ENCODE measurements around the gene PHLDB2.
"Not testable (repeated sequence)": the region's sequence is repeated elsewhere in the genome, so short reads cannot be mapped to it uniquely, and the experiment has no call there.

Gene PHLDB2

DNA sequence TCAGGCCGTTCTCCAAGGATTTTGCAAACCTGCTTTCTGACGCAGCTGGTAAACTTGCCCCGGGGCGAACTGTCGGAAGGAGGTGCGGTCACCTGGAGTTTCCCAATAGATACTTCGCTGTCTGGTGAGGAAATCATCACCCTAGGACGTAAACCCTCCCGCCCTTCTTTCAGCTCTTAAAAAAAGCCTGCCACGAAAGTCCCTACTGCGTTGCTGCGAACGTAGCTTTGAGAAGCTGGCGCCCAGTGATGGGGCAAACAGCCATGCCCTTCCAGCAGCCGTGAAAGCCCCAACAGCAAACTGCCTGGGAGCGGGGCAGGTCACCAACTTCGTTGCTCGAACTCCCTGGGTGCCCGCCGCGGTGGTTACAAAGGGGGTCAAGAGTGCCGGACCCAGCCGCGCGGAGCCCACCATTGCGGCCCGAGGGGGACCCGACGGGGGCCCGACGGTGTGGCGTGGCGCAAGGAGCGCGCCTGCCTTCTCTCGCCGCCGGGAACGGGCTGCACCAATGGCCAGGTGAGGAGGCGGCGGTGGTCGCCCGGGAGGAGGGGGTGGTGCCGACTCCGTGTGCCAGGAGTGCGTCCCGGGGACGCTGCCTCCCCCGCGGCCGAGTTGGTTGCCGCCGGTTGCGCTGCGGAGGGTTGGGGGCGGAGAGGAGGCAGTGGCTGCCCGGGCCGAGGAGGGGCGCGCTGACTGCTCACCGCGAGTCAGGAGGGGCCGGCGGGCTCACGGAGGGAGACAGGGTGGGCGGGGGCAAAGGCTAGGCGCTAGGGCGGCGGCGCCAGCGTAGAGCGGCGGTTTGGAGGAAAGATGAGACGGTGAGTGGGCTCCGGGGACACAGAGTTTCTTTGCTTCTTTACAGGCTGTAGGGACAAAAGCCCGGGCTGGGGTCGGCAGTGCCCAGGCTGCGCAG, at the start of gene PHLDB2:
PHLDB2 (plus strand) TSS at position 205 of the 913 bp plus-strand sequence. CDS start 24,813 bp downstream, outside the sequence.
- DNase-seq (ENCODE audit: extremely low read depth in 1 of 2, low read depth in 1 of 2): peak; percentile 40 to 46

DNA sequence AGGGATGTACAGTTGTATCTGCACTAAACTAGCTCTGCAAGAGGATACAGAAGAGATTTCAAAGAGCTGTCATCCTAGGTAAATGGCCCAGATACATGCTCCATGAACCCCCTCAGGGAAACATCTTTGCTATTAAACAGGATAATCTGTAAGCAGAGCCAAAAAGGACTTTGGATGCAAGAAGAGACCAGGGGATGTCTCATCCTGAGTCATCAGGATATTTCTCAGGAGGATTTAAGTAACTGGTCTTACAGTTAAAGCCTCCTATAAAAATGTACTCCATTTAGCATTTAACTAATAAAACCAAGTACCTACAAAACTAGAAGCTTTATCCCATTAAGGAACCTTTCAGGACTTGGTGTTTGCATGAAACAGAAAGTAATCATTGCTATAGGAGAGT, 48.2 kb upstream of the PHLDB2 start:
- no peak for DNase-seq (ENCODE audit: extremely low read depth in 1 of 2, low read depth in 1 of 2)

DNA sequence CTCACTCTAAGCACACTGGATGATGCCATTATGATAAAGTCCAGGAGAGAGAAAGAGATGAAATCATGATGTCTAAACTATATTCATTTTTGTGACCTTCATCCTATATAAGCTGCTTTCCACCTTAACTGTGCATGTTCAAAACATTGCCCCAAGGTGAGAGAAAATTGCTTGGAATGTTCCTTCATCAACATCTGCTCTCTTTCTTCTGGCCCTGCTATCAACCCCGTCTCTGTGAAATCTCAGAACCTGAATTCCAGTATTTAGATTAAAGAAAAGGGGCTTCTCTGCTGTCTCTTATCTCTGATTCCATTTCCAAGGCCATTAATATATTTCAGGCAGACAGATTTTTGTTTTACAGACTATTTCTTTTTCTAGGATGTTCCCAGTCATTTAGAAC, 47.3 kb upstream of the PHLDB2 start:
- no peak for DNase-seq (ENCODE audit: extremely low read depth in 1 of 2, low read depth in 1 of 2)

GRCh38 chr3:111812701-111813100, 46.4 kb upstream of the PHLDB2 start:
- DNase-seq (ENCODE audit: extremely low read depth in 1 of 2, low read depth in 1 of 2): no peak

DNA sequence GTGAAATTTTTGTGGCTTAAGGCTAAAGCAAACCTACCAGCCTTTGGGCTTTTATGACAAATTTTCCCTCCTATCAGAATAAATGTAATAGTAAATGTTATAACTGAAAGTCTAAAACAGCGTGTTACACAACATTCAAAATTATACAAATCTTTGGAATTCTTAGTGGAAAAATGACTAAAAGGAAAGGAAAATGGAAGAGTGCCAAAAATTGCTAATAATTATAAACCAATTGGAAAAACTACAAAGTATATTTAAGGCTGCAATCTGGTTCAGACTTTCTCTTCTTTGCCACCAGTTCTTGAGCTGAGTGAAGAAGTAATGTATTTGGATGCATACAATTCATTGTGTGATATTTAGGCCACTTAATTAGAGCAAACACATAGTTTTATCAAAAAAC, 45.6 kb upstream of the PHLDB2 start:
- no peak for DNase-seq (ENCODE audit: extremely low read depth in 1 of 2, low read depth in 1 of 2)

DNA sequence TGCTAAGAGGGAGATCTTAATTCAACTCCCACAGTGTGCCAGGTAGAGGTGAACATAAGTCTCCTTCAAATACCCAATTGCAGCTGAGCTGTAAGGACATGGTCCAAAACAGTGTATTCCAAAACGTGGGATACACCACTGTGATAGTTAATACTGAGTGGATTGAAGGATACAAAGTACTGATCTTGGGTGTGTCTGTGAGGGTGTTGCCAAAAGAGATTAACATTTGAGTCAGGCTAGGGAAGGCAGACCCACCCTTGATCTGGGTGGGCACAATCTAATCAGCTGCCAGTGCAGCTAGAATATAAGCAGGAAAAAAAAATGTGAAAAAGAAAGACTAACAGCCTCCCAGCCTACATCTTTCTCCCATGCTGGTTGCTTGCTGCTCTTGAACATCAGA, 45.1 kb upstream of the PHLDB2 start:
- no peak for DNase-seq (ENCODE audit: extremely low read depth in 1 of 2, low read depth in 1 of 2)

GRCh38 chr3:111816771-111817170, 42.3 kb upstream of the PHLDB2 start:
- DNase-seq (ENCODE audit: extremely low read depth in 1 of 2, low read depth in 1 of 2): not testable (repeated sequence)

- no peak for DNase-seq (ENCODE audit: extremely low read depth in 1 of 2, low read depth in 1 of 2)
These were observed 39.1 kb upstream of the PHLDB2 start for GRCh38 chr3:111819927-111820326.

- no peak for DNase-seq (ENCODE audit: extremely low read depth in 1 of 2, low read depth in 1 of 2)
These were observed 38.4 kb upstream of the PHLDB2 start for GRCh38 chr3:111820651-111821050.

- no peak for DNase-seq (ENCODE audit: extremely low read depth in 1 of 2, low read depth in 1 of 2)
These were observed 37.2 kb upstream of the PHLDB2 start for GRCh38 chr3:111821891-111822290.

DNA sequence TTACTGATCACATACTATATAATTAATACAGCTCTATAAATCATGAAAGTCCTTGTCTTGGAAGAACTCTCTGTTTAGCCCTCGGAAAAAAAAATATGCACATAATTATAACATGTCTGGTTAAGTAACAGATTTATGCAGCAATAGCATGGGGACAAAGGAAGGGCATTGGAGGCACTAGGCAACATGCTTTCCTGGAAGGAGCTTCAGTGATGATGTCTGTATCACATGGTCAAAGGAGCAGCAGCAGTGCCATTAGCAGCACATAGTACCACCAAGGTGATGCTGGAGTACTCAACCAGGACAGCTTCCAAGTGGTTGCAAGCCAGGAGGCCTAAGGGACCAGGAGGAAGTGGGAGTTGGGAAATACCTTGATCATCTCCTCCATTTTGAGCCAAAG, 36.3 kb upstream of the PHLDB2 start:
- DNase-seq (ENCODE audit: extremely low read depth in 1 of 2, low read depth in 1 of 2): no peak

GRCh38 chr3:111823341-111823855, 35.7 kb upstream of the PHLDB2 start:
- DNase-seq (ENCODE audit: extremely low read depth in 1 of 2, low read depth in 1 of 2): no peak

- no peak for DNase-seq (ENCODE audit: extremely low read depth in 1 of 2, low read depth in 1 of 2)
These were observed 34.7 kb upstream of the PHLDB2 start for GRCh38 chr3:111824351-111824750.

- DNase-seq (ENCODE audit: extremely low read depth in 1 of 2, low read depth in 1 of 2): no peak
These were observed 31.2 kb upstream of the PHLDB2 start for GRCh38 chr3:111827871-111828270.

- no peak for DNase-seq (ENCODE audit: extremely low read depth in 1 of 2, low read depth in 1 of 2)
These were observed 30.5 kb upstream of the PHLDB2 start for GRCh38 chr3:111828530-111828929.

- DNase-seq (ENCODE audit: extremely low read depth in 1 of 2, low read depth in 1 of 2): no peak
These were observed 30.0 kb upstream of the PHLDB2 start for GRCh38 chr3:111829023-111829422.

GRCh38 chr3:111831840-111832239, 27.2 kb upstream of the PHLDB2 start:
- DNase-seq (ENCODE audit: extremely low read depth in 1 of 2, low read depth in 1 of 2): no peak

- no peak for DNase-seq (ENCODE audit: extremely low read depth in 1 of 2, low read depth in 1 of 2)
These were observed 22.0 kb upstream of the PHLDB2 start for GRCh38 chr3:111837112-111837511.

- DNase-seq (ENCODE audit: extremely low read depth in 1 of 2, low read depth in 1 of 2): no peak
These were observed 20.9 kb upstream of the PHLDB2 start for GRCh38 chr3:111838133-111838532.

DNA sequence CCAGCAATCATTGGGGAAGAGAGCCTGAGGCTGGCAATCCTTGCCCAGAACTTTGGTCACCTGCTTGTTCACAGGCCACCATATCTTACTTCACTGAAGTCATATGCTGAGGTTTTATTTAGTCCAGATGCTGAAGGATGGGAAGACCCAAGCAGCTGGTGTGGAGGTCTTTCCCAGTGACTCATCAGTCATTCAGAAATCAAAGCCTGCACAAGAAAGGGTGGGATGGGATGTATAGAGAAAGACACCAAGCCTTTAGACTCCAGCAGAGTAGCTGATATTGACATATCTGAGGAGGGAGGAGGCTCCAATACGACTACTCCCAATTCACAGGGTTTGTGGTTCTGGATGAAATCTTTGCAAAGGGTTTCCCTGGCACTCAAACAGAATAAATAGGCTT, 13.0 kb upstream of the PHLDB2 start:
- DNase-seq (ENCODE audit: extremely low read depth in 1 of 2, low read depth in 1 of 2): no peak

- no peak for DNase-seq (ENCODE audit: extremely low read depth in 1 of 2, low read depth in 1 of 2)
These were observed 12.3 kb upstream of the PHLDB2 start for GRCh38 chr3:111846717-111847116.

DNA sequence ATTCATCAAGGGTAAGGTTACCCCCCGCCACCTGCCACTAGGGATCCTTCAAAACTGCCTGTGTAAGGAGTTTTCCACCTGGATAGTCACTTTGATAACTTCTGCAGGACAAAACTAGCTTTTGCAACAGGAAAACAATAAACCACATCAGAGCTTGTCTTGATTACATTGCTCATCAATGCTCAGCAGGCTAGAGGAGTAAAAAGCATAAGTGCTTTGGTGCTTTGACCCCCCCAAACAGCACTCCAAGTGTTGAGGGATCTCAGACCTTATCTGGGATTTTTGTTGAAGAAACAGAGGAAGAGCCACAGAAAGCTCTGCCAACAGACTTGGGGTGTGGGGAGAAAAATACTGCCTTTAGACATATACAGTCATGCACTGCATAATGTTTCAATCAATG, 10.8 kb upstream of the PHLDB2 start:
- DNase-seq (ENCODE audit: extremely low read depth in 1 of 2, low read depth in 1 of 2): no peak
